Heart left ventricle (tissue), 16 donors: ENCODE measurements around the gene RAB17. TPM values are rescaled to one million over a fixed set of nuclear protein-coding genes. Genes with fewer than 3 reads are reported as not detected.
A peak's percentile ranks its signal among the peaks of the same experiment; 100 is the strongest.
"Not testable (repeated sequence)": the region's sequence is repeated elsewhere in the genome, so short reads cannot be mapped to it uniquely, and the experiment has no call there.

Experiments used
- ATAC-seq, 4 donors: fragments of 200-7000 bp; cut with Tn5 transposase; one replicate each; pipeline ENCODE4 v1.9.1; 2020 to 2022; ENCODE audit warnings: moderate library complexity in 4 of 4, mild to moderate bottlenecking in 3 of 4, moderate number of reproducible peaks in 1 of 4
- DNase-seq, 5 donors: peaks; one replicate each; pipeline ENCODE4 v3.0.0-alpha.2; 2020
- H3K27ac ChIP-seq, 12 donors: fragments of 200-600 bp; sonication (generic) in 4 of 12; one replicate each; pipeline versions ENCODE4 v1.5.0 to v1.8.0; 2016 to 2022; ENCODE audit warnings: mild to moderate bottlenecking in 2 of 12
- H3K27me3 ChIP-seq, 9 donors: fragments of 200-600 bp; sonication (generic) in 2 of 9; one replicate each; pipeline versions ENCODE4 v1.5.1 to v1.8.0; 2016 to 2022; ENCODE audit warnings: mild to moderate bottlenecking in 3 of 9
- H3K36me3 ChIP-seq, 9 donors: fragments of 200-600 bp; sonication (generic) in 2 of 9; one replicate each; pipeline versions ENCODE4 v1.5.0 to v1.8.0; 2018 to 2022; ENCODE audit warnings: mild to moderate bottlenecking in 2 of 9
- H3K4me1 ChIP-seq, 12 donors: fragments of 200-600 bp; sonication (generic) in 4 of 12; one replicate each; pipeline versions ENCODE4 v1.5.0 to v1.8.0; 2016 to 2022; ENCODE audit warnings: mild to moderate bottlenecking in 3 of 12
- H3K4me3 ChIP-seq, 12 donors: fragments of 200-600 bp; sonication (generic) in 4 of 12; one replicate each; pipeline versions ENCODE4 v1.5.0 to v1.8.0; 2017 to 2022; ENCODE audit warnings: mild to moderate bottlenecking in 9 of 12, moderate library complexity in 4 of 12
- H3K9me3 ChIP-seq, 12 donors: fragments of 200-600 bp; sonication (generic) in 4 of 12; one replicate each; pipeline versions ENCODE4 v1.5.0 to v1.8.0; 2016 to 2022; ENCODE audit warnings: mild to moderate bottlenecking in 1 of 12
- CTCF ChIP-seq, 12 donors: fragments of 200-600 bp; sonication (generic) in 4 of 12; IDR thresholded peaks; one replicate each; pipeline versions ENCODE4 v1.5.0 to v1.8.0; 2018 to 2022; ENCODE audit warnings: antibody characterized with exemption in 12 of 12, mild to moderate bottlenecking in 5 of 12
- POLR2A ChIP-seq, 2 donors: fragments of 450-650 bp; IDR thresholded peaks; one replicate each; pipeline ENCODE4 v1.6.1; 2017; ENCODE audit warnings: antibody characterized with exemption in 2 of 2, mild to moderate bottlenecking in 2 of 2, moderate library complexity in 2 of 2
- WGBS, 4 donors: extraction: QIAGEN DNeasy Blood & Tissue Kit in 2 of 4; methylation state at CpG; one replicate each; pipeline versions ENCODE4 v1.1.5 to v1.1.7; 2013 to 2018; 5-methylcytosine and 5-hydroxymethylcytosine counted together
- intact Hi-C, 10 donors: fragments of 100-400 bp; cut with DNase I; formaldehyde crosslinking; loops; one replicate each; pipeline versions ENCODE4 v1.11.1 to v1.14.2; 2022
- polyA plus RNA-seq, 2 donors: library from polyadenylated mRNA; stranded (reverse); fragments of 200-250 nt; gene quantifications; one replicate each; pipeline ENCODE4 v1.2.3, GENCODE V29; 2013
- total RNA-seq, 9 donors: library from RNA; depleted of rRNA in 2 of 9; stranded (reverse); fragments of >200 nt in 2 of 9; fragmentation: NEBNext Ultra II Directional in 3 of 9; extraction: Animal tissue kit (Norgen Biotek cat#: 25700) in 3 of 9; gene quantifications; one replicate each; pipeline versions ENCODE4 v1.1.0 to v1.2.4, GENCODE V29; 2016 to 2023
- donor health status: ischemic (EF 13 %, LVEDD 7.1; RV severe dilation, severe dysfunction).
- donor health status: healthy with polysubstance abuse.
- donor health status: DM: no; HTN: yes; CAD: no.
- donor health status: DM: no; HTN: no; CAD: no.
- donor health status: ischemic (EF 25% LVEDD 6.9; RV normal size, moderate dysfunction).
- donor health status: ischemic (EF 25% LVEDD 5.7; RV mildly dilated, moderate dysfunction).
- donor health status: healthy.
- donor health status: DM: yes; HTN: yes; CAD: no.
- donor health status: ischemic (EF 35%, LVEDD 5.7; RV mildly dilated, moderate dysfunction).
- donor health status: nonischemic (EF 11% LVEDD 7.7; RV severe dilation, severe dysfunction).
- donor health status: DM: yes; HTN: yes; CAD: no.
- donor health status: PGD.
- donor health status: ischemic (EF 29% LVEDD 5.4; RV normal size, mild dysfunction).
- donor health status: nonischemic (EF 23%, LVEDD 6.1; RV moderate dilation, normal function).

The RAB17 gene
- total and polyA plus RNA-seq, 11 donors = 1.1 to 7.3 (median 3.7) TPM

DNA sequence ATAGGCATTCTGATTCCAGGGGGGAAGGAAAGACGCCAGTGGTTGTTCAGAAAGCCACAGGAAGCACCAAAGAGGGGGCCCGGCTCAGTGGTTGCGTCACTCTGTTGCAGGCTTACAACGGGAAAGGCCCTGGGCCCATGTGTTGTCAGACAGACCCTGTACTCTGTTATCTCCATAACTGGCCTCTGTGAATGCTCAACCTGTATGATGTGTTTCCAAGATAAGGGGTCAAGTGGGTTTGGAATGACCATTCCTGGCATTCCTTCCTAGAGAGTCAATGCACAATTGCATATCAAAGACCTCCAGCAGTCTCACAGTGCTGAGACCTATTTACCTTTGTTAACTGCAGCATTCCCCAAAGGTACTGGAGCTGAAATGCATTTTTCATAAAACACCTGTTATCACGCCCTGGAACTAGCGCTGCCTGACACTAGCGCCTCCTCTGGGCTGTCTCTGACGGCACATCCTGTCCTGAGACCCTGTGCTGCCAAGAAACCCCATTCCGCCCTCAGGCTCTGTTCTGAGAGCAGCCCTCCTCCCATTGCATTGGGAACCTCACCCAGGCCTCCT is 23.7 kb upstream of the RAB17 start:
- Histone ChIP-seq H3K4me1 (peaks cover 5 to 52% (median 38%) of the 10 kb centered on the region in 12 donors), H3K36me3 (no peaks in the 10 kb centered on the region), H3K4me3 (no peak overlapping the region), H3K27ac (peak overlapping the region in 5 of 12 donors; percentile 18 to 92 (median 82)), H3K27me3 (no peaks in the 10 kb centered on the region), H3K9me3 (no peaks in the 10 kb centered on the region)
- intact Hi-C loops = no loop called here
- WGBS, 4 donors = 76 to 87% (median 83%) methylated on average over 9 of the region's 9 CpGs
- TF ChIP-seq CTCF (IDR thresholded peaks at IDR 0.05) (no peak), POLR2A (IDR thresholded peaks at IDR 0.05) (no peak)
- no peak for ATAC-seq
- DNase-seq = no peak

DNA sequence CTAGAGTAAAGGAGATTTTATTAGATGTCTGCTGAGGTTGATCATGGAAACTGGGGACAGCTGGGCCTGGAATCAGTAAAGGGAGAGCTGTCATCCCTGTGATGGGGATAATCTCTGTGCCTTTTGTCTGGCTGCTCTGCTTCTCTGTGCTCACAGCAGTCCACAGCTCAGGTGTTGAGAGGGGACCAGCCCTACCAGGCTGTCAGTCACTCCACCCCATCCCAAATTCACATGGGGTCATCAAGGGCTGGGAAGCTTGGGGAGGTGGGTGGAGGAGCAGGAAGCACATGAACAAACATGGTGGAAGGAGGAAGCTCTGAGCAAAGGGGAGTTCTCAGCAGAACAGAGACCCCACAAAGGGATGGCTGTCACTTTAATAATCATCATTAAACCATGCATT is 23.1 kb upstream of the RAB17 start:
- ATAC-seq (no peak), DNase-seq (no peak)
- H3K9me3 ChIP-seq = no peaks in the 10 kb centered on the region
- intact Hi-C loops = no loop called here
- no peaks in the 10 kb centered on the region for H3K27me3 ChIP-seq
- no peak for TF ChIP-seq CTCF (IDR thresholded peaks at IDR 0.05)
- TF ChIP-seq POLR2A (IDR thresholded peaks at IDR 0.05) = no peak
- H3K36me3 ChIP-seq = no peaks in the 10 kb centered on the region
- H3K4me1 ChIP-seq = peaks cover 5 to 50% (median 38%) of the 10 kb centered on the region in 12 donors
- peak overlapping the region in 1 of 12 donors; percentile 18 for H3K27ac ChIP-seq
- no peak overlapping the region for H3K4me3 ChIP-seq

DNA sequence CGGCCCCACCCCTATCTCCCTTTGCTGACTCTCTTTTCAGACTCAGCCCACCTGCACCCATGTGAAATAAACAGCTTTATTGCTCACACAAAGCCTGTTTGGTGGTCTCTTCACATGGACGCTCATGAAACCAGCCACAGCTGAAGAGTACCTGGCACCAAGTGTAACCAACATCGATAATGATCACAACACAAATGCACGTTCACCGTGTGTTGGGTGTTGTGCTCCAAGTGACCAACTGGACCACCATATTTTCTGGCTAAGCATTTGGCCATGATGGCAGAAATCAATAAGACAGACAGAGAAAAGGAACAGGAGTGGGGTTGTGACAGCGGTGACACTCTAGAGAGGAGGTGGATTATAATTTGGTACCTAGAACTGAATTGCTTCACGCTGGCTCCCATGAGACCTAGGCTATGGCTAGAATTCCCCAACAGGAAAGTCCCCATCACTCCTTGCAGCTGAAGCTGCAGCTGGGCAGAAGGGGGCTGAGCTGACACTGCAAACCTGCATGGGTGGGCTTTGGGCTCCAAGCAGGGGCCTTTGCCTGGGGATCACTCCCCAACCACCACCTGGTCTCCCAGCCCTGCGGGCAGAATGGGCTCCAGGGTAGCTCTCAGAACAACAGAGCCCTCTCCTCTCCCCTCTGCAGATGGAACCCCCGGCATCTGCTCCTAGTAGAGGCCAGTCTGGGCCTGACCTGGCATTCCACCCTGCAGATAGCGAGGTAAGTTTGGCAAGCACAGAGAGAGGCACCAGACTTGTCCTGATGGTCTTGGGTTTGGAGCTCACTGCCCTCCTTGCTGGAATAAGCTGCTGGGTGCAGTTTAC is 22.2 kb upstream of the RAB17 start:
- no peak for DNase-seq
- peaks cover 5 to 45% (median 37%) of the 10 kb centered on the region in 12 donors for H3K4me1 ChIP-seq
- no peaks in the 10 kb centered on the region for H3K36me3 ChIP-seq
- H3K27me3 ChIP-seq = no peaks in the 10 kb centered on the region
- H3K9me3 ChIP-seq = no peaks in the 10 kb centered on the region
- ATAC-seq = no peak
- WGBS, 4 donors = 87 to 92% (median 88%) methylated on average over 9 to 10 of the region's 10 CpGs
- H3K4me3 ChIP-seq = no peak overlapping the region
- TF ChIP-seq CTCF (IDR thresholded peaks at IDR 0.05) = no peak
- no peak for TF ChIP-seq POLR2A (IDR thresholded peaks at IDR 0.05)
- H3K27ac ChIP-seq = no peak overlapping the region
- intact Hi-C loops = no loop called here

DNA sequence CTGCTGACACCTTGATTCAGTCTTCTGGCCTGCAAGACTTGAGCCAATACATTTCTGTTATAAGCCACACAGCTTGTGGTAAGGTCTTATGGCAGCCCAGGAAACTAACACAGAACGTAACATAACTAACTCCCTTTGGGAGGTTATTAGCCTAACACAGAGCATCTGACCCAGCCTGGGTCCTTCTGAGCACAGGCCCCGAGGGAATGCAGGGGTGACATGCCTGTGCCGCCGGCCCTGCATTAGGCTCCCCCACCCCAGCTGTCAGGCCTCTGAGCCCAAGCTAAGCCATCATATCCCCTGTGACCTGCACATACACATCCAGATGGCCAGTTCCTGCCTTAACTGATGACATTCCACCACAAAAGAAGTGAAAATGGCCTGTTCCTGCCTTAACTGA is 16.0 kb upstream of the RAB17 start:
- not testable (repeated sequence) for H3K27ac ChIP-seq, H3K4me3 ChIP-seq, H3K27me3 ChIP-seq, H3K9me3 ChIP-seq, DNase-seq, ATAC-seq, H3K36me3 ChIP-seq
- H3K4me1 ChIP-seq = peaks cover 0 to 18% (median 12%) of the 10 kb centered on the region in 12 donors
- WGBS, 4 donors = 76 to 91% (median 89%) methylated on average over 4 of the region's 4 CpGs
- intact Hi-C loops = loop anchor here in 1 of 10 donors (10.0 kb wide), 1 partner anchor 58 kb away; no protein-coding TSS in a partner anchor
